ENCODE measurements around the gene CCDC116.

Gene CCDC116

GRCh38 chr22:21622011-21622918 lies 10.3 kb upstream of the CCDC116 start:
- TF ChIP-seq CTCF (IDR thresholded peaks at IDR 0.05; ENCODE audit: control extremely low read depth, extremely low read depth, low read depth, missing control alignments): no peak
- DNase-seq (ENCODE audit: extremely low spot score): no peak
- ChIA-PET POLR2A (no interaction called here), CTCF (interaction anchor here (1.2 to 17.3 kb wide), 3 partner anchors 18 to 25 kb away, joined by 3 to 274 read pairs (median 3); partner anchors contain the start of gene SDF2L1)

- ChIA-PET CTCF (interaction anchor here (1.0 to 17.3 kb wide), 4 partner anchors 16 to 30 kb away, joined by 3 to 274 read pairs (median 4); partner anchors contain the start of gene SDF2L1), POLR2A (no interaction called here)
Observed at GRCh38 chr22:21622919-21623647, 9.5 kb upstream of the CCDC116 start.

GRCh38 chr22:21623648-21623970 lies 9.0 kb upstream of the CCDC116 start:
- no peak for TF ChIP-seq CTCF (IDR thresholded peaks at IDR 0.05; ENCODE audit: control extremely low read depth, extremely low read depth, low read depth, missing control alignments)
- ChIA-PET CTCF (interaction anchor here (1.0 to 17.3 kb wide), 4 partner anchors 13 to 31 kb away, joined by 3 to 274 read pairs (median 4); partner anchors contain the start of gene SDF2L1), POLR2A (no interaction called here)
- no peak for DNase-seq (ENCODE audit: extremely low spot score)

More at GRCh38 chr22:21622919-21623647, 9.5 kb upstream of the CCDC116 start:
- TF ChIP-seq CTCF (IDR thresholded peaks at IDR 0.05; ENCODE audit: control extremely low read depth, extremely low read depth, low read depth, missing control alignments): no peak
- DNase-seq (ENCODE audit: extremely low spot score): no peak

- POLR2A ChIA-PET: no interaction called here
- DNase-seq (ENCODE audit: extremely low spot score): no peak
- CTCF ChIA-PET: interaction anchor here (0.9 to 17.3 kb wide), 4 partner anchors 10 to 21 kb away, joined by 3 to 274 read pairs (median 3); partner anchors contain the start of gene SDF2L1
- peak; percentile 51 for TF ChIP-seq CTCF (IDR thresholded peaks at IDR 0.05; ENCODE audit: control extremely low read depth, extremely low read depth, low read depth, missing control alignments)
Observed at GRCh38 chr22:21624120-21624879, 8.3 kb upstream of the CCDC116 start.

- POLR2A ChIA-PET: no interaction called here
- DNase-seq (ENCODE audit: extremely low spot score): no peak
- no peak for TF ChIP-seq CTCF (IDR thresholded peaks at IDR 0.05; ENCODE audit: control extremely low read depth, extremely low read depth, low read depth, missing control alignments)
- CTCF ChIA-PET: interaction anchor here (0.9 to 17.3 kb wide), 5 partner anchors 8 to 20 kb away, joined by 3 to 274 read pairs (median 3); partner anchors contain the start of gene SDF2L1
Observed at GRCh38 chr22:21624880-21625791, 7.4 kb upstream of the CCDC116 start.
